Osteocyte (in vitro differentiated cells): ENCODE data around the gene MUC5B. TPM values are rescaled to one million over a fixed set of nuclear protein-coding genes. Genes with fewer than 3 reads are reported as not detected.

ENCODE experiments used
- DNase-seq: peaks from one replicate; pipeline ENCODE4 v3.0.0; 2021; ENCODE audit warnings: mixed read lengths; ENCODE audit not compliant: unreplicated experiment; ENCODE audit errors: extremely low spot score
- H3K27ac Mint-ChIP-seq: one replicate; pipeline ENCODE4 v1.8.0; 2021; ENCODE audit warnings: mild to moderate bottlenecking, mixed read lengths; ENCODE audit not compliant: unreplicated experiment
- H3K27me3 Mint-ChIP-seq: one replicate; pipeline ENCODE4 v1.8.0; 2021; ENCODE audit warnings: mixed read lengths; ENCODE audit not compliant: unreplicated experiment
- H3K36me3 Mint-ChIP-seq: one replicate; pipeline ENCODE4 v1.8.0; 2021; ENCODE audit warnings: mixed read lengths; ENCODE audit not compliant: unreplicated experiment
- H3K4me1 Mint-ChIP-seq: one replicate; pipeline ENCODE4 v1.8.0; 2021; ENCODE audit warnings: mixed read lengths; ENCODE audit not compliant: unreplicated experiment
- H3K4me3 Mint-ChIP-seq: one replicate; pipeline ENCODE4 v1.8.0; 2021; ENCODE audit warnings: mild to moderate bottlenecking, moderate library complexity, mixed read lengths; ENCODE audit not compliant: unreplicated experiment
- H3K9me3 Mint-ChIP-seq: one replicate; pipeline ENCODE4 v1.8.0; 2021; ENCODE audit warnings: mixed read lengths; ENCODE audit not compliant: unreplicated experiment
- total RNA-seq: library from RNA; stranded (reverse); gene quantifications from 2 replicates; pipeline ENCODE4 v1.2.1, GENCODE V29; 2021
- TF ChIP-seq, protein P1 (sequence below): fragments of 200-600 bp; sonication (generic); IDR thresholded peaks from 2 replicates; pipeline ENCODE4 v1.5.0; 2021; ENCODE audit warnings: antibody characterized with exemption, mild to moderate bottlenecking, moderate library complexity

Gene MUC5B
- total RNA-seq, 1 donor from 2014 or later = not detected

DNA sequence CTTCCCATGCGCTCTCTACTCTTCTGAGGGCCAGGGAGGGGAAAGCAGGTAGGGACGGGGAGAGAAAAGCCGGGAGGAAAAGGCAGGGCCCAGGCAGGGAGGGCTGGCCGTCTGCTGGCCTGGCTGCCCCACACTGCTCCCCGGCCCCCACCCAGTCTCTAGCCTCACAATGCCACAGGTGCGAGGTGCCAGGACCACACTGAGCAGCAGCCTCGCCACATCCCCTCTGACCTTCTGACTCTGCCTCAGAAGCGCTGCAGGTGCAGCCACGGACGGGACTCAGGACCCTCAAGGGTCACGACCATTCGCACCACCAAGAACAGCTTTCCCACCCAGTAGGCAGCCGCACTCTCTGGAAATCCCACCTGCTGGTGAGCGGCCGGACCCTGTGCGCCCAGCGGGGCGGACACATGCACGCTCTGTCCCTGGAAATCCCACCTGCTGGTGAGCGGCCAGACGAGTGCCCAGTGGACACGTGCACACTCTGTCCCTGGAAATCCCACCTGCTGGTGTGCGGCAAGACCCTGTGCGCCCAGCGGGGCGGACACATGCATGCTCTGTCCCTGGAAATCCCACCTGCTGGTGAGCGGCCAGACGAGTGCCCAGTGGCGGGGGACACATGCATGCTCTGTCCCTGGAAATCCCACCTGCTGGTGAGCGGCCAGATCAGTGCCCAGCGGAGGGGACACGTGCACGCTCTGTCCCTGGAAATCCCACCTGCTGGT is 66.5 kb downstream of the MUC5B start:
- Mint-ChIP-seq H3K4me3 (no peak overlapping the region), H3K27me3 (no peaks in the 10 kb centered on the region), H3K4me1 (no peaks in the 10 kb centered on the region), H3K36me3 (peaks cover 20% of the 10 kb centered on the region), H3K9me3 (no peaks in the 10 kb centered on the region), H3K27ac (no peak overlapping the region)
- TF ChIP-seq, protein P1, sequence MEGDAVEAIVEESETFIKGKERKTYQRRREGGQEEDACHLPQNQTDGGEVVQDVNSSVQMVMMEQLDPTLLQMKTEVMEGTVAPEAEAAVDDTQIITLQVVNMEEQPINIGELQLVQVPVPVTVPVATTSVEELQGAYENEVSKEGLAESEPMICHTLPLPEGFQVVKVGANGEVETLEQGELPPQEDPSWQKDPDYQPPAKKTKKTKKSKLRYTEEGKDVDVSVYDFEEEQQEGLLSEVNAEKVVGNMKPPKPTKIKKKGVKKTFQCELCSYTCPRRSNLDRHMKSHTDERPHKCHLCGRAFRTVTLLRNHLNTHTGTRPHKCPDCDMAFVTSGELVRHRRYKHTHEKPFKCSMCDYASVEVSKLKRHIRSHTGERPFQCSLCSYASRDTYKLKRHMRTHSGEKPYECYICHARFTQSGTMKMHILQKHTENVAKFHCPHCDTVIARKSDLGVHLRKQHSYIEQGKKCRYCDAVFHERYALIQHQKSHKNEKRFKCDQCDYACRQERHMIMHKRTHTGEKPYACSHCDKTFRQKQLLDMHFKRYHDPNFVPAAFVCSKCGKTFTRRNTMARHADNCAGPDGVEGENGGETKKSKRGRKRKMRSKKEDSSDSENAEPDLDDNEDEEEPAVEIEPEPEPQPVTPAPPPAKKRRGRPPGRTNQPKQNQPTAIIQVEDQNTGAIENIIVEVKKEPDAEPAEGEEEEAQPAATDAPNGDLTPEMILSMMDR = no peak
- DNase-seq = no peak

DNA sequence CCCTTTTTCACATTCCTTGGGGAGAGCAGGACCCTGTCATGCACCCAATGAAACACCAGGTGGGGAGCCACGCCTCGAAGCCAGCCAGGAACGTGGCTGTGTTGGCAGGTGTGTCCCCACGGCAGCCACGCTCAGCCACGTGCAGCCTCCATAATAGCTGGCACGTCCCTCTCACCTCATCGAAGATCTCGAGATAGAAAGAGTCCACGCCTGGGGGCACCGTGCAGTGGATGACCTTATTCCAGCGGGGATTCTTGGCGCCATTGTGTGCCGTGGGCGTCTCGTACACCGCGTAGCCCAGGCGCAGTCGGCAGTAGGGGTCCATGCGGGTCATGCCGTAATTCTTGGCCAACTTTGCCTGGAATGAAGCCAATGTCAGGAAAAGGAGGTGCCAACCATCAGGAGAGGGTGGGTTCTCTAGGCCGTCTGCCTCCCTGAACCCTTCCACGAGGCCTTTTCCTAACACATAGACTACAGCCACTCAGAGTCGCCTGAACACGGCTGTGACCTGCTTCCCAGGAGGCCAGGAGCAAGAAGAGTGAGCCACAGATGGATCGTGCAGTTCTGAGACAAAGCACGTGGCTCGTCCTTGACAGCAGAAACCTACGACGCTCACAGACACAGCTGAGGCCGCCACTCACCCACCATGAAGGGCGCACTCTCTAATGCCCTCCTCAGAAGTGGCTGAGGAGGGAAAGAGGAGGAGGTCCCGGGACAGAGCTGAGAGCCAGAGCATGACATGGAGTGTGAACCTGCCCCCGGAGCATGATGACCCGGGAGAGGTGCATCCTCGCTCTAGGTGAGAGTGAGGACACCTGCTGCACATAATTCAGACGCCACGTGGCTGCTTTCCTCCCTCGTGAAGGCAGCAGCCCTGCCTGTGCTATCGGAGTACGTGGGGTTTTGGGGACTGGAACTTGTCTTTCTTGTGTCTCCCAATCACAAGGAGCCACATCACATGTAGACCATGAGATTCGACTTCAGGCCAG is 67.5 kb downstream of the MUC5B start:
- Mint-ChIP-seq H3K4me3 (no peak overlapping the region), H3K9me3 (no peaks in the 10 kb centered on the region), H3K27me3 (no peaks in the 10 kb centered on the region), H3K36me3 (peaks cover 17% of the 10 kb centered on the region), H3K27ac (no peak overlapping the region), H3K4me1 (no peaks in the 10 kb centered on the region)
- TF ChIP-seq, protein P1 = no peak
- DNase-seq = no peak

DNA sequence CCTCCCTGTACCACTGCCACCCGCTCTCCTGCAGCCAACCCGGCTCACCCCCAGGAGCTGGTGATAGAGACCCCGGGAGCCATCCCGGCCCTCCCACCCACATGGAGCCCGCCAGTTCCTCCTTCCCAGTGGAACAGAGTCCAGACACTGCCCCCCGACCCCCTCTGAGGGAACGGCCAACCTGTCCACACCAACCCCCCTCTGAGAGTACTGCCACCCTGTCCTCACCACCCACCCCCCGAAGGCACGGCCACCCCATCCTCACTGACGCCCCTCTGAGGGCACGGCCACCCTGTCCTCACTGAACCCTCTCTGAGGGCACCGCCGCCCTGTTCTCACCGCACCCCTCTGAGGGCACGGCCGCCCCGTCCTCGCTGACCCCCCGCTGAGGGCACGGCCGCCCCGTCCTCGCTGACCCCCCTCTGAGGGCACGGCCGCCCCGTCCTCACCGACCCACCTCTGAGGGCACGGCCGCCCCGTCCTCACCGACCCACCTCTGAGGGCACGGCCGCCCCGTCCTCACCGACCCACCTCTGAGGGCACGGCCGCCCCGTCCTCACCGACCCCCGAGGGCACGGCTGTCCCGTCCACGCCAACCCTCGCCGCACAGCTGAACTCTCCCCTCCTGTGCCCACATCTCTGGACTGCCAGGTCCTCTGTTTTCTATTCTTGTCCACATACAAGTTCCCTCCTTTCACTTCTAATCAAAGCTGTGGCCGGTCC is 68.6 kb downstream of the MUC5B start:
- Mint-ChIP-seq H3K9me3 (no peaks in the 10 kb centered on the region), H3K27me3 (no peaks in the 10 kb centered on the region), H3K4me1 (no peaks in the 10 kb centered on the region), H3K36me3 (peaks cover 15% of the 10 kb centered on the region), H3K27ac (no peak overlapping the region), H3K4me3 (no peak overlapping the region)
- no peak for DNase-seq
- TF ChIP-seq, protein P1 = no peak

DNA sequence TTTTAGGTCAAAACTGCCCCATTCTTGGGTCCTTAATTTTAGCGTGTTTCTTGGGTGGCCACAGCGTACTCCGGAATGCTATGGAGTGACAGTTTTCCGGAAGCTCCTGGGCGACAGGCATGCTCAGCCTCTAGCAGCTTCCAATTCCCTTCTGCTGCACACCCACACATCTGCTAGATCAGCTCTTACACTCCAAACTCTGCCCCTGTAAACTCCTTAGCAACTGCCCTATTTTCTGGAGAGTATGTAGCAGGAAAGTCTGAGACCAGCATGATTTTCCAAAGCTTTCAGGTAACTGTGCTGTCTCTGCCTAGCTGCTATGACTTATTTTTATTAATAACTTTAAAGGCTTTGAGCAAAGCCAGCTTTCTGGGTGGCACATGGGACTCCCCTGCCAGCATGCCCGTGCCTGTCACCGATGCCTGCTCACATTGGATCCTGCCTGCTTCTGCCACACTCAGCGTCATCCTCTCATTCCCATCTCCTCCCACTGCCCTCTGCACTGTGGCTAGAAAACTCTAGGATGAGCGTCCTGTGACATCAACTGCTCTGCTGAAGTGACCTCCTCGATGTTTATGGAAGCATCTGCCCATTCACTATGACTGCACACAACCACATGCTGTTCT is 69.3 kb downstream of the MUC5B start:
- H3K4me3 Mint-ChIP-seq = no peak overlapping the region
- H3K9me3 Mint-ChIP-seq = no peaks in the 10 kb centered on the region
- H3K27ac Mint-ChIP-seq = no peak overlapping the region
- H3K36me3 Mint-ChIP-seq = peaks cover 9% of the 10 kb centered on the region
- DNase-seq = no peak
- no peaks in the 10 kb centered on the region for H3K27me3 Mint-ChIP-seq
- TF ChIP-seq, protein P1 = no peak
- H3K4me1 Mint-ChIP-seq = no peaks in the 10 kb centered on the region
